ENCODE results near the gene FBP2. TPM values are rescaled to one million over a fixed set of nuclear protein-coding genes. Genes with fewer than 3 reads are reported as not detected.

FBP2 gene
- 0.06 TPM in 1 of 2 replicates, not detected in the other for total RNA-seq

GRCh38 chr9:94593459-94594345 lies at the start of gene FBP2:
FBP2 (minus strand) TSS chr9:94593824; CDS start chr9:94593726, 98 bp downstream.

GRCh38 chr9:94639061-94639998 lies 45.7 kb upstream of the FBP2 start, which contains the start of gene FBP1:
FBP1 (minus strand) TSS chr9:94639518; CDS start chr9:94639310, 208 bp downstream.

GRCh38 chr9:94554439-94555331 lies 38.9 kb downstream of the FBP2 start, which contains the start of gene PCAT7:
PCAT7 (plus strand) TSS chr9:94555083.

Other genes with a start within 250 kb of the FBP2 start
- 0.06 TPM in 1 of 2 replicates, not detected in the other for gene PCAT7, start 38.7 kb downstream of the FBP2 start, total RNA-seq
- gene FBP1, start 45.7 kb upstream of the FBP2 start, total RNA-seq: not detected in 2 replicates
- 81.2 and 128 TPM in 2 replicates for gene AOPEP, start 132.9 kb upstream of the FBP2 start, total RNA-seq